Stimulated activated CD4-positive, alpha-beta T cell treated with anti-CD3 and anti-CD28 coated beads, Interleukin-15, amount 100 ng/mL, for 48 hours (primary cell): ENCODE measurements around the gene NPHP4.

ENCODE experiments used
- DNase-seq, 2 donors: peaks; one replicate each; pipeline ENCODE4 v3.0.0-alpha.2; 2020; ENCODE audit warnings: low read depth in 2 of 2

NPHP4 gene

DNA sequence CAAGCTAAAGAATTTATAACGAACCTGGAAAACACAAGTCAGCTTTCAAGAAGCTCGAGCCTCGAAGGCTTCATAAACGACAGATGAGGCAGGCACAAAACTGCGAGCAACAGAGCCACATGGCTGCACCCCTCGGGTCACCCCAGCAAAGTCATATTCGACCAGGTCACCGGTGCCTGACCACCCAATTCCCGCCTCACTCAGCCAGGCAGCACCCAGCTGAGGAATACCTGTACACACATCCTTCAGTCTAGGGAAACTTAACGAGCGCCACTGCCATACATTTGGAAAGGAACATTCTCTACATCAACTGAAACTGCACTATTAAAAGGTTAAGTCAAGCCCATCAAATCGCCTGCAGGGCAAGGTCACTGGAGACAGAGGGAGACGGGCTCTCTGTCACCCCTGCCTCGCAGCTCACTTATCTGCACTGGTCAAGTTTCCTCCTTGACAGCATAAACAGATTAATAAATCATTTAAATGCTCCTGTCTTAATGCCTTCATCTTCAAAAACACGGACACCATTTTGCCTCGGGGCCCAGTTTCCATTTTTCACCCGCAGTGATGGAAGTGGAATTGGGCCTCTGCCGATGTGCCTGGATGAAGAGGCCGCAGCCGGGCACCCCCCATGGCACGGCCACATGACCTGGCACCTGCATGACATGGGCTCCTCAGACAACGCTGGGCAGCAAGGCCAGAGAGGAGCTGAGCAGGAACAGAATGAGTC, 20.6 kb downstream of the NPHP4 start:
- DNase-seq = no peak

DNA sequence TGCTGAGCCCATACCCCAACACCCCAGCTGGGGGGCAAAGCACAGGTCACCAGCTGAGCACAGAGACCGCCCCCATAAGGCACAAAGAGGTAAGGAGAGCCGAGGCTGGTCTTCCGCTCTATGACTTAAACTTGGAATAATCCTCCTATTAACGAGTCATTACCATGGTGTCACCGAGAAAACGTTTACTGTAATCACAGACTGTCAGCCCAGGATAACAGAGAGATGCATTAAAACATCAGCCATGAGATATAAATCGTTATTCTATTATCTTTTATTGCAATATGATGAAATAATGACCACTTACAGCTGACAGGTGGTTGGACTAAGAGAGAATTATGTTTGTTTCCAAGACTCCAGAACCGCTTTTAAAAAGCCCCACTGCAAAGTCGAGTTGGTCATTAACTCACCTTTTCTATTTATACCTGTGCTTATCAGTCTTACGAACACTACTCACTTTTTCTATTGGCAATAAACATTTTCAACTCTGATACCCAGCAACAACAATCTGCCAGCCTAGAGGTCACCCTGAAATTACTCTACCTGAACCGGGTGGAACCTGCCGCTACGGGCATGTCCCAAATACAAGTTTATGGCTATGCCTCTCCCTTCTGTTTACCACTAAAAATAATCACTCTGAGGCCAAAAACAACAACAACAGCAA, 21.5 kb downstream of the NPHP4 start:
- DNase-seq = no peak

DNA sequence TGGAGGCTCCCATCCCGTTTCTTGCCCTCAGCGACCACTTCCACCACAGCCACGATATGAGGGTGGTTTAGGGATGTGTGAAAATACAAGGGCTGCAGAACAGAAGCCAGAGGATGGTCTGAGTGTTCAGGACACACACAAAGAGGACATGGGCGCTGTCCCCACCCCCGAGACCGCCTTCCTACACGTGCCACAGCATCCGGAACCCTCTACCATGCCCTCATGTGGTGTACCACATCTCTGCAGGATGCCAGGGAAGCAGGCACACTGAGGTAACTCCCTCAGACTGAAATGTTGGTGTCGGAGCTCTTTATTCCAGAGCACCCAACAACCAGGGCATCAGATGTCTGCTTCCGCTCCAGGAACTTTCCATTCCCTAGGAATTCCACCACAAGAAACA, 23.1 kb downstream of the NPHP4 start:
- no peak for DNase-seq

DNA sequence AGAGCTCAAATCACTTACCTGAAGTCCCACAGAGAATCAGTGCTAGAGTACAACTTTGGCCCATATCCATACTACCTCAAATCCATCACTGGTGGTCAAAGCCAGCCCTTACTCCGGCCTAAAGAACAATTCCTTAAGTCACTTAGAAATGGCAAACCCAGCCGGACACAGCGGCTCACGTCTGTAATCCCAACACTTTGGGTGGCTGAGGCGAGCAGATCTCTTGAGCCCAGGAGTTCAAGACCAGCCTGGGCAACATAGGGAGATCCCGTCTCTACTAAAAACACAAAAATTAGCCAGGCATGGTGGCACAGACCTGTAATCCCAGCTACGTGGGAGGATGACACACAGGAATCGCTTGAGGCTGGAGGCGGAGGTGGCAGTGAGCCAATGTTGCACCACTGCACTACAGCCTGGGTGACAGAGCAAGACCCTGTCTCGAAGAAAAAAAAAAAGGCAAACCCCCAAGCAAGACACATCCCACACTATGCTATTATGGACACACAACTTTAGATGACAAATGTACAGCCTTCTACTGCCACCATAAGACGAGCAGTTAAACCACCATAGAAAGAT, 24.0 kb downstream of the NPHP4 start:
- DNase-seq = no peak

DNA sequence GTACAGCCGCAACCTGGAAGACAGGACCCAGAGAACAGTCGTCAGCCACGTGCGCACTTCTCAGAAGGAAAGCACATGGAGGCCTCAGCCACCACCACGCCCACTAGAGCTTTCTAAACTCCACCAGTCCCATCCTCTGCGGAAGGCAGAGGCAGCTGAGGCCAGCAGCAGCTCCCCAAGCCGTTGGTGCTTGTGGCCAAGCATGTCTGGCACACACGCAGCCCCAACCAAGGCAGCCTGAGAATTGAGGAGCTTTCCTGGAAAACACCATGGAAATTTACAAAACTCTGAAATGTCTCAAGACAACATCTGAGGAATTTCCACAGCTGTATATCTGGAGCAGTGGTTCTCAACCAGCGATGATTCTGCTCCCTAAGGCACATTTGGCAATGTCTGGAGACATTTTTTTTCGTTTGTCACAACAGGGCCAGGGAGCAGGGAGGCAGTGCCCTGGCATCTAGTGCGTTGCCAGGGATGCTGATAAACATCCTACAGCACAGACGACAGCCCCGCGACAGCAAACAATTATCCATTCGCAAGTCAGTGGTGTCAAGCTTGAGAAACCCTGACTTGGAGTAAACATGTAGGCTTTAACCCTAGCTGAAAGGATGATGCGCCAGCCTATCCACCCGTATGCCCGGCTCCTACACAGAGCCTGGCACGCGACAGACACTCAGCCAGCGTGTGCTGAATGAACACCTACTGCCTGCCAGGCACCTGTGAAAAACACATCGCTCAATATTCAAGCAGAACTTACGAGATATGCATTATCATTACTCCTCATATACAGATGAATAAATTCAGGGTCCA, 24.7 kb downstream of the NPHP4 start:
- no peak for DNase-seq

DNA sequence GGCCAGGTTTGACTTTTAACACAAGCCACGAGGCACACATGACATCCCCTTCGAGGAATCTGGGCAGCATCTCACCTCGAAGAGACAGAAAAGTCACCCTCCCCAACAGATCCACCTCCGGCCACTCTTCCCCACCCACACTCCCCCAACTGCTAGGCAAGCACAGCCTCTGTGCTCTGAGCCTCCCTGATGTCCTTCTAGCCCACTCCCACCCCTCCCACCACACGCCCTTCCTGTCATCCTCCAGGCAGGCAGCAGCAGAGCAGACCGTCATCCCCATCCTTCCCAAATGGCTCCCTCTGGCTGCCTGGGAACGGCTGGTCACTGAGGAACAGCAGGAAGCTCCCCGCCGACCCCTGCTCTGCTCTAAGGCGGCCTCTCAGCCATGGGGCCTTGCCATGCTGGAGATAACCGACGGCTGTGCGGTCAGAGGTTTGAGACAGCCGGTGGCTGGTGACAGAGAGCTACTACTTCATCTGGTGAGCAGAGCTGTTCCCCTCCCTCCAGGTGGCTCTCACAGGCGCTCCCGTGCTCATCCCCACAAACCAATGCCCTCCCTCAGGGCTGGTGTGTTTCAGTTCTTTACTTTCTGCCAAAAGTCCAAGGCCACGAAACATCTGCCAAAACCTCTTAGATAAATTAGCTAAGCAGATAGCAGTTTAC, 25.6 kb downstream of the NPHP4 start:
- DNase-seq = no peak

DNA sequence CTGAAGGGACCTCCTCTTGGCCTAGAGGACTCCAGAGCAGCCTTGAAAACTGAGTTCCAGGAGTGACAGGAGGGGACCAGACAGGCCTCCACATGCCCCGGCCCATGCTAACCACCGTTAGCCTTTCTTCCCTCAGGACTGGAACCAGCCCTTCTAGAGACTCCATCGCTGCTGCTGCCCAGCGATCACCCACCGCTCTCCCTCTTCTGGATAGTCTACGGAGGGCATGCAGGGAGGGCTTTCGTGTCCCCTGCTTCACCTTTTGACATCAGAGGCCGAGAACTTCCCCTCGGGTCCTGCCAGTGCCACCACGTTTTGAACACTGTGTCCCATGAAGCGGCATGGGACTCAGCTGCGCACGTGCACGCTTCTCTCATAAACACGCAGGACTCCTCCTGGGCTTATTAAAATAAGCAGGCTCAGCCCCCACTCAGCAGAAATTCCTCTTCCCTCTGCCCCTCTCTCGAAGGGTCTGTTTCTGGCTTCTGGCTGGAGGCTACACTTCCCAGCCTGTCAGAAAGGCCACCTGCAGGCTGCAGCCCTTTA, 26.6 kb downstream of the NPHP4 start:
- DNase-seq = no peak

DNA sequence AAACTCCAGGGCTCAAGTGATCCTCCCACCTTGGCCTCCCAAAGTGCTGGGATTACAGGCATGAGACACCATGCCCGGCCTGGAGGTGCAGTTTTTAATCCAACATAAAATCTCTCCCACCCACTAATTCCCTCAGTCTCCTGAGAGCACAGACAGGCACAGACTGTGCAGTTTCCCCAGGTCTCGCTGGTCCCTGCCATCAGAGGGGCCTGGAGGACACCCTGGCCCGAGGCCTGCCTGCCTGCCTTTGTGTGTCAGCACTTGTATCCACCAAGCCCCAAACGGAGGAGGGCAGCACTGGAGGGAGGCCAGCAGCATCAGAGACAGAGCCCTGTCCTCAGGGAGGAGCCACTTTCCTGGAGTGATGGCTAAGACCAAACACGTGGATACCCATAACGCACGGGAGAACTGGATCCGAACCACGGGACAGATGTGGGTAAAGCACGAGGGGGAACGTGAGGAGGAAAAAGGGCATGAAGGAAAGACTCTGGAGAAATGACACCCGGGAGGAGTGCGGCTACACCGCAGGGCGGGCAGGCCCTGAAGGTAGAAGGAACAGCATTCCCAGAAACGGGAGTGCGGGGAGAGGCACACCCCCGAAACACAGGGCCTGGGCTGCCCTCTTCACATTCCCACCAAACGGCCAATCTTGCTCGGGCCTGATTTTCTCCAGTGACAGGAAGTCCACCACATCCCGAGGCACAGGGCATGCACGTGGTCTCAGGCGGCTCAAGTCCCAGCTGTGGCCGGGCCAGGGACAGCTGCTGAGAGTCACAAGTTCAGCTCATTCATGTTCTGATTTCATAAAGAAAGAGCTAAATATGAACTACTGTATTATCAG, 29.7 kb downstream of the NPHP4 start:
- DNase-seq = no peak

DNA sequence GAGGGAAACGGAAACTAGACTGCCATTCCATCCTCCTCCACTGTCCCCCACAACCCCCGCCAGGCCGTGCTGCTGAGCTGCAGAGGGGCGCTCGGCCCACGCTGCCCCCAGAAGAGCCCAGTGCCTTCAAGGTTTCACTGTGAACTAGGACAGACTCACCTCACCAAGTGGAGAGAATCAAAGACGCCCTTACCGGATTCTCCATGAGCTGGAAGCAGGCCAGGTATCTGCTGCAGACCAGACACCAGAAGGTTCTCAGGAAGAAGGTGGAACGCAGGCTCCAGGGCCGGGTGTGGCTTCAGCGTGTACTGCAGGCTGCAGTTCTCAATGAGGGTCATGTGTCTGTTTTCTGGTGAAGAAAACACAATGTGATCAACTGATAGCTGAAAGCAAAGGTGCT, 30.6 kb downstream of the NPHP4 start:
- DNase-seq = no peak

DNA sequence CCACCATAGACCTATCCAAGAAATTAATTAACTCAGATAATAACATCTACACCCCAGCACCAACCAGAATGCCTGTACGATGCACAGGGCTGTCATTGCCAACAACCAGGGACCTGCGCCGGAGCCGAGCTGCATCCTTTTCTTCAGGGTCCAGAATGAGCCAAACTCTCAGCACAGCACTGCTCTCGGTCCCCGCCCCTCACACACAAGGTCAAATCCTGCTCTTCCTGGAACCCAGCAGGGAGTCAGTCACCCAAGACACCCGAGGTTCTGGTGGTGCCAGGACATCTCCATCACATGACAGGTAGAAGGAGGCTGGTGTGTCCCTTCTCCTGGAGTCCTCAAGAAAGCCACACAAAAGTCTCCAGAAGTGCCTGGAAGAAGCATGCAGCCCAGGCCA, 31.9 kb downstream of the NPHP4 start:
- no peak for DNase-seq

DNA sequence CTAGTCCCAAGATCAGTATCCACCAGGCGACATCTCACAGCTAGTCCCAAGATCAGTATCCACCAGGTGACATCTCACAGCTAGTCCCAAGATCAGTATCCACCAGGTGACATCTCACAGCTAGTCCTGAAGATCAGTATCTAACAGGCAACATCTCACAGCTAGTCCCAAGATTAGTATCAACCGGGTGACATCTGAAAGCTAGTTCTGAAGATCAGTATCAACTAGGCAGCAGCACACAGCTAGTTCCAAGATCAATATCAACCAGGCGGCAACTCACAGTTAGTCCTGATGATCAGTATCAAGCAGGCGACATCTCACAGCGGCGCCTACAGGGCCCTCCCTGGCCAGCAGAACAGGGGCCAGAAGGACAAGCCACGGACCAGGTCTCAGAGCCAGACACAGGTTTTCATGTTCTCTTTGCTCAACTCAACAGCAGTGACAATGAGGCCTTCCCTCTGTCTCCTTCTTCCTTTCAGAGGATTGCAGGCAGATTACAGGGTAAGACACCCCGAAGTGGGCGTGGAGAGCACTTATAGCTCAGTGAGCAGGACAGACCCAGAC, 32.5 kb downstream of the NPHP4 start:
- DNase-seq = no peak

DNA sequence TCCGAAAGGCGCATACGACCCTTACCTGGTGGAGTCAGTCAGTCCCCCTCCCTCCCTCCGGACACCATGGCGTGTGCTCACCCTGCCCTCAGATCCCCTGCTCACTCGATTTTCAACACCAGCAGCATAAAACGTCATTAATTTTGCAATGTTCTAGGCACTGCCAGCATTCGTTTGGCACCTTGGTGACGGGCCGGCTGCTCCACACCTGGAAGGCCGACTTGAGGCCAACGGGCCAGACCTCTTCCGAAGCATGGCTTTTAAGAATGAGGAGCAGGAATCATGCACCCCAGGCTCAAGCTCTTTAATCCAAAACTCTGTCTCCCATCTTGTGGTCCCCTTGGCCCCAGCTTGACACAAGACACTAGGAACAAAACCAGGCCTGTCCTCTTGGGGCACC, 33.1 kb downstream of the NPHP4 start:
- DNase-seq = no peak

DNA sequence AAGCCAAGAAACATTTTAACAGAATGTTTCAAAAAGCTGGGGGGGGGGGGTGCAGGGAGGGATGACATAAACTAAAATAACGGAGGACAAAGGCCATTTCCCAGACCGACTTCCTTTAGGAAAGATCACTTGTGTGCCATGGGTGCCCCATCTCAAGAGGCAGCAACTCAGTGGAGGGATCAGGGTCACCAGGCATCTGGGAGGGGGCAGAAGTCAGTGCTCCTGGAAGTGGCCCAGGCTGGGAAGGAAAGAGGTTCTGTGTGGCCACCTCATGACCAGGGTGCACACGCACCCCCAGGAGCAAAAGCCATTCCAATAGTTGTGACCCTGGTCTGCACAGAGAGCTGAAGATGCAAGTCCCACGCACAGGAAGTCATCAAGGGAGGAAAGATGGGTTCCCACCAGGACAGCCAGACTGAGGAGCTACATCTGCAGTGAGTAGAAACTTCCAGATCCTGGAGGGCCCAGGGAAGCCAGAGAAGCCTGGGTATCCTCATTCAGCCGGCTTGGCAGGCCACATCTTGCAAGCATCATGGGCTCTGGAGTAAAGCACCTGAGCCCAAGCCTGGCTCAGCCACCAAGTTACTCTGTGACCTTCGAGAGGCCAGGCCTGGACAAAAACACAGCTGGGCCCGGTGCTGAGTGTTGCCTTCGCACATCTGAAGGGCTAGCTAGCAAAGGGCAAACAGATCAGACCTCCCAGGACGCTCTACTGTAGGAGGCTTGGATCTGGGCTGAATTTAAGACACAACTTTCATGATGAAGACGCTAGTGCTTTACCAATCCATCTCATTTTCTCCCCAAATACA, 36.0 kb downstream of the NPHP4 start:
- no peak for DNase-seq

DNA sequence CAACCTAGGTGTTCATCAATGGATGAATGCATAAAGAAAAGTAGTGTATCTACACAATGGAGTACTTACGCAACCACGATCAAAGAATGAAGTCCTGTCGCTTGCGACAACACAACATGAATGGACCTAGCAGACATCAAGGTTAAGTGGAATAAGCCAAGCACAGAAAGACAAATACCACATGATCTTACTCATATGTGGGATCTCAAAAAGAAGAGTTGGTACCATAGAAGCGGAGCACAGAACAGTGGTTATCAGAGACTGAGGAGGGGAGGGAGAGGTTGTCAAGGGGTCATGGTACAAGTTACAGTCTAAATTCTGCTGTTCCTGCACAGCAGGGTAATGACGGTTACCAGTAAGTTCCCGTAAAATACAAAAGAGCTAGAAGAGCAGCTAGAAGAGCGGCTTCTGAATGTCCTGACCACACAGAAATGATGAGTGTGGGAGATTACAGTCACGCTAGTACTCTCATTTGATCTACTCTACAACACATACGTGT, 36.7 kb downstream of the NPHP4 start:
- no peak for DNase-seq

DNA sequence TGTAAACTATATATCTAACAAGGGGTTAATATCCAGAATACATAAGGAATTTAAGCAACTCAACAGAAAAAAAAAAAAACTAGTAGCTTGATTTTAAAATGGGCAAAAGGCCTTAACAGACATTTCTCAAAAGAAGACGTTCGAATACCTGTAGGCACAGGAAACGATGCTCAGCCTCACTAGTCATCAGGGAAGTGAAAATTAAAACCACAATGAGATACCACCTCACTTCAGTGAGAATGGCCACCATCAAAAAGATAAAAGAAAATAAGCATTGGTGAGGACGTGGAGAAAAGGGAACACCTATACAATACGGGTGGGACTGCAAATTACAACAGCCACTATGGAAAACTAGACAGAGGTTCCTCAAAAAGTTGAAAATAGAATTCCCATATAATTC, 37.3 kb downstream of the NPHP4 start:
- no peak for DNase-seq

DNA sequence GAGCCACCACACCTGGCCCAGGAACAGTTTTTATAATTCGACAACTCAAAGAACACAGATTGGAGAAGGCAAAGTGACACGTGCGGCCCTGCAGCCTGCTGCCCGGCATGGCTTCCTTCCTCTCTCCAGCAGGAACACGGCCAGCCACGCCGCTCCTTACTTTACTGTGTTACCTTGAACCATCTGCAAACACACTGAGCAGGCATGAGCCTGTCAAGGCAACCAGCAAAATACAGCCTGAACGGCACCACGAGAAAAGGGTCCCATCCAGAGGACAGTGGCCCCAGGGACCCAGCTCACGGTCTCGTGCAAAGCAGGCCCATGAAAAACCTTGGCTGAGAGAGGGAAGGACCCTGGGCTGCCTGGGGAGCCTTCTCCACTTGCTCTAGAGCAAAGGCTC, 38.8 kb downstream of the NPHP4 start:
- DNase-seq = no peak

DNA sequence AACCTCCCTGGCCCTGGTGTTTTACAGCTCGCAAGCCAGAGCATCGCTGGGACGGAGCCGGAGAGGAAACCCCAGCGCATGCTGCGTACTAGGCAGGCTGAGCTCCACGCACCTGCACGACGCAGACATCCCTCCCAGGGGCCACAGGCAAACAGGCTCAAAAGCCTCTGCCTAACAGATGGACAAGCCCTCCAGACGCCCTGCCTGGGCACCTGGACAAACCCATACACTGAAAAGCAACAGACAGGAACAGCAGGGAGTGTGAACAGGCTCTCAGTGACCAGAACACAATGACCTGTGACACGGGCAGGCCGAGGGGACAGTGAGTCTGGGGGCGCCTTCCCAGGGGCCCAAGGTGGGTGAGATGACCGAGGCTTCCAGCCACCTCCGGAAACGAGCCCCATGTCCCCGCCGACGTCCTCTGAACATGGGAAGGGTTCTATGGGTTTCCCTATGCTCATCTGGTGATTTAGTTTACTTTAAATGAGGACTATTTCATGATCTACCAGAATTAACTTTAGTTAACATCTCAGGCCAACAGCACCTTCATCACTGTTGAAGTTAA, 40.3 kb downstream of the NPHP4 start:
- DNase-seq = no peak

DNA sequence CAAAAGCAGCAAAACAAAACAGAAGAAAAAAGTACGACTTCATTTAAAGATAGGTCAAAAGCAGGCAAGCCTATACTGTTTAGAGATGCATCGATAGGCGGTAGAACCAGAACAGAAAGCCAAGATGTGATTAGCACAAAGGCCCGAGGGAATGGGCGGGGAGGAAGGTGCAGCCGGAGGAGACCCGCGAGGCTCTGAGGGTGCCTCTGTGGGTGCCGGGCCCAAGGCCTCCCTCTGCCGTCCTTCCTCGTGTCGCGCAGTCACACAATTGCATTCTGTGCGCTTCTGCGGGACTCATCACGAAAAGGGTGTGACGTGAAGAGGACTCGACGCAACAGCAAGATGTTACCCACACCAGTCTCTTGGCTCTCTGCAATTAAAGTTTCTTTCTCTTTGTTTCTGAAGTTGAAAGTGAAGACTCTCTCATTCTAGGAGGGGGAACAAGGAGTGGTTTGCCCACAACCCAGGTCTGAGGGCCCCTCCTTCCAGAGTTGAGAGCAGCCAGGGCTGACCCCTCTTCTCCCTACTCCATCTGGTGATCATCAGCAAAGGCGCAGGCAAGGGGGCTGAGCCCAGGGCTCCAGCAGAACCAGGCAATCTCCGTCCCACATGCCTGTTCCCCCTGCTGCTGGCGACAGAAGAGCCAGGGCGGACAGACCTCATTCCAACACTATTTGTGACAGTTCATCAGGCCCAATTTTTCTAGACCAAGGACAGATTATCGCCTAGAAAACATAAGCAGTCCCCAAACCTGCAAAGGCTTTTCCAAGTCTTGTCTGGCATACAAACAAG, 41.0 kb downstream of the NPHP4 start:
- no peak for DNase-seq
